Upper lobe of left lung (tissue), 4 donors: ENCODE data around the gene RWDD2A.

Experiments used
- CTCF ChIP-seq, 6 experiments: fragments of 450-650 bp in 4 of 6; fragments of 200-600 bp in 2 of 6; sonication (generic) in 2 of 6; IDR thresholded peaks; one replicate each; pipeline ENCODE4 v1.5.1; 2016 to 2019; ENCODE audit warnings: antibody characterized with exemption in 6 of 6
- POLR2A ChIP-seq, 4 donors: fragments of 450-650 bp; IDR thresholded peaks; one replicate each; pipeline ENCODE4 v1.5.1; 2016 to 2017; ENCODE audit warnings: antibody characterized with exemption in 4 of 4, mild to moderate bottlenecking in 2 of 4

- TF ChIP-seq POLR2A (IDR thresholded peaks at IDR 0.05) (no peak), CTCF (IDR thresholded peaks at IDR 0.05) (no peak)
Observed at GRCh38 chr6:83167726-83168278, 25.4 kb upstream of the RWDD2A start.
